ENCODE measurements around the gene UBE2L6.
A peak's percentile ranks its signal among the peaks of the same experiment; 100 is the strongest.

Gene UBE2L6

DNA sequence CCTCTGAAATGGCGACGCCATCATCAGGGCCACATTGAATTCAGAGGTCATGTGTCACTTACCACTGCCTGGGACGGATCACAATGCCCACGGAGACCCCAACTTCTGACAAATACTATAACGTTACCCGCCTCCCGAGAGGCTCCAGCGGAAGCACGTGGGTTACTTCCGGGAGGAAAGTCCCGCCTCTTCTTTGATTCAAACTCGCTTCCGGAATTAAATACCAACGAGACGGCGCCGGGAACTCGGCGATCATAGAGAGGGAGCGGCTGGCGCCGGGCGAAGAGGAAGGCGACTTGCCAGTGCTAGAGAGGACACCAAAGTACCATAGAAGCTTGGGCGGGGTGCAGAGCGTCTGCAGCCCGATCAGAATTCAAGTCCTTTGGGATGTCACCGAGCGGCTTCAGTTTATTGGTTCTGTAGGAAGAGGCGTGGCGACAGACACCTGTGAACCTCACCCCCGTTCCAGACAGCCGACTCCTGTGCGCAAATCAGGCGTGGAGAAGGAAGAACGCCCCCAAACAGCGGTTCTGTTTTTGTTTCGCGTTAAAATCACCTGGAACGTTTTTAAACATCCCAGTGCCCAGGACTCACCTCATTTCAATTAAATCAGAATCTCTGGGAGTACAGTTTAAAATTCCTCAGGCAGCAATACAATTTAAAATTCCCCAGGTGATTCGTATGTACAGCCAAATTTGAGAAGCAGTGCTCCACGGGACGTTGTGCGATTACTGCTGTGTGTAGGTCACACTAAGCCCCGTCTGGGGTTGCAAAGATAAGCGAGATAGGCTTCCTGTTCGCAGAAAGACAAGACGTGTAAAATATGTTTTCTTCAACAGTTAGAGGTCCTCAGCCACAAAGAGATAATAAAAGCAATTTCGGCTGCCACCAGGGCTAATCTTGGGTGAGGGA lies 36.6 kb downstream of the UBE2L6 start, which contains the start of gene TIMM10:
Gene TIMM10 (minus strand): TSS at position 159 of the 912 bp plus-strand sequence. CDS start 565 bp downstream, outside the sequence.
- DNase-seq (ENCODE audit: insufficient read length, low spot score), result peak; percentile 79
- TF ChIP-seq, protein P1, sequence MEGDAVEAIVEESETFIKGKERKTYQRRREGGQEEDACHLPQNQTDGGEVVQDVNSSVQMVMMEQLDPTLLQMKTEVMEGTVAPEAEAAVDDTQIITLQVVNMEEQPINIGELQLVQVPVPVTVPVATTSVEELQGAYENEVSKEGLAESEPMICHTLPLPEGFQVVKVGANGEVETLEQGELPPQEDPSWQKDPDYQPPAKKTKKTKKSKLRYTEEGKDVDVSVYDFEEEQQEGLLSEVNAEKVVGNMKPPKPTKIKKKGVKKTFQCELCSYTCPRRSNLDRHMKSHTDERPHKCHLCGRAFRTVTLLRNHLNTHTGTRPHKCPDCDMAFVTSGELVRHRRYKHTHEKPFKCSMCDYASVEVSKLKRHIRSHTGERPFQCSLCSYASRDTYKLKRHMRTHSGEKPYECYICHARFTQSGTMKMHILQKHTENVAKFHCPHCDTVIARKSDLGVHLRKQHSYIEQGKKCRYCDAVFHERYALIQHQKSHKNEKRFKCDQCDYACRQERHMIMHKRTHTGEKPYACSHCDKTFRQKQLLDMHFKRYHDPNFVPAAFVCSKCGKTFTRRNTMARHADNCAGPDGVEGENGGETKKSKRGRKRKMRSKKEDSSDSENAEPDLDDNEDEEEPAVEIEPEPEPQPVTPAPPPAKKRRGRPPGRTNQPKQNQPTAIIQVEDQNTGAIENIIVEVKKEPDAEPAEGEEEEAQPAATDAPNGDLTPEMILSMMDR (IDR thresholded peaks at IDR 0.05; ENCODE audit: insufficient read depth, missing control alignments), result no peak
- no peak for FAIRE-seq

- no peak for FAIRE-seq
- TF ChIP-seq, protein P1 (IDR thresholded peaks at IDR 0.05; ENCODE audit: insufficient read depth, missing control alignments), result no peak
These were observed 37.3 kb downstream of the UBE2L6 start for GRCh38 chr11:57530215-57530595.

GRCh38 chr11:57529012-57529411 lies 38.5 kb downstream of the UBE2L6 start:
- TF ChIP-seq, protein P1 (IDR thresholded peaks at IDR 0.05; ENCODE audit: insufficient read depth, missing control alignments), result no peak
- DNase-seq (ENCODE audit: insufficient read length, low spot score), result no peak
- no peak for FAIRE-seq

More at GRCh38 chr11:57530215-57530595, 37.3 kb downstream of the UBE2L6 start:
- DNase-seq (ENCODE audit: insufficient read length, low spot score), result no peak

- DNase-seq (ENCODE audit: insufficient read length, low spot score), result no peak
- TF ChIP-seq, protein P1 (IDR thresholded peaks at IDR 0.05; ENCODE audit: insufficient read depth, missing control alignments), result peak; percentile 95
- FAIRE-seq, result no peak
These were observed 40.3 kb downstream of the UBE2L6 start for GRCh38 chr11:57527056-57527631.

DNA sequence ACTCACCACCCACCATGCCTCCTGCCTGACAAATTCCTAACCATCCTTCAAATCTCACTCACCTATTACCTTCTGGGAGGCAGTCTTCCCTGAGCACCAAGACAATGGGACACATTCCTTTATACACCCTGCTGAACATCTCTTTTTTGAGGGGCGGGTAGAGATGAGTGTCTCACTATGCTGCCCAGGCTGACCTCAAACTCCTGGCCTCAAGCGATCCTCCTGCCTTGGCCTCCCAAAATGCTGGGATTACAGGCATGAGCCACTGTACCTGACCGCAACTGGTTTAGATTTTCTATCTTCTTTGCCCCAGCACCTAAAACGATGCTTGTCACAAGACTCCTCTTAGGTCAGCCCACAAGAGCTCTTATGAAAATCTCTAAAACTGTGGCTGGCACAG lies 44.1 kb downstream of the UBE2L6 start:
- TF ChIP-seq, protein P1 (IDR thresholded peaks at IDR 0.05; ENCODE audit: insufficient read depth, missing control alignments), result no peak
- DNase-seq (ENCODE audit: insufficient read length, low spot score) (no peak), FAIRE-seq (no peak)

- TF ChIP-seq, protein P1 (IDR thresholded peaks at IDR 0.05; ENCODE audit: insufficient read depth, missing control alignments), result no peak
- no peak for DNase-seq (ENCODE audit: insufficient read length, low spot score)
- no peak for FAIRE-seq
These were observed 46.4 kb downstream of the UBE2L6 start for GRCh38 chr11:57521116-57521515.

GRCh38 chr11:57516061-57516443 lies 51.4 kb downstream of the UBE2L6 start:
- TF ChIP-seq, protein P1 (IDR thresholded peaks at IDR 0.05; ENCODE audit: insufficient read depth, missing control alignments), result no peak
- no peak for DNase-seq (ENCODE audit: insufficient read length, low spot score)
- FAIRE-seq, result no peak
